ENCODE data around the gene MAMDC4.

MAMDC4 gene

GRCh38 chr9:136847826-136848392, 4.2 kb upstream of the MAMDC4 start:
- ChIA-PET POLR2A (interaction anchor here (0.6 to 2.0 kb wide), 19 partner anchors 8 to 393 kb away, joined by 3 to 17 read pairs (median 3); partner anchors contain the start of genes EDF1, PAXX, TRAF2 and TUBB4B), CTCF (interaction anchor here (0.6 to 2.3 kb wide), 6 partner anchors 43 to 202 kb away, joined by 3 to 11 read pairs (median 4); partner anchors contain the start of gene LCN8)
- no peak for TF ChIP-seq ZNF623 (tag by site-specific recombination; IDR thresholded peaks at IDR 0.05)
- no peak for TF ChIP-seq HOXD13 (CRISPR knock-in tag; IDR thresholded peaks at IDR 0.05; ENCODE audit: borderline replicate concordance)
- peak; percentile 40; the same call in 1 of the 2 replicates for TF ChIP-seq SP3 (tag by site-specific recombination; IDR thresholded peaks at IDR 0.05)
- TF ChIP-seq, protein P1, sequence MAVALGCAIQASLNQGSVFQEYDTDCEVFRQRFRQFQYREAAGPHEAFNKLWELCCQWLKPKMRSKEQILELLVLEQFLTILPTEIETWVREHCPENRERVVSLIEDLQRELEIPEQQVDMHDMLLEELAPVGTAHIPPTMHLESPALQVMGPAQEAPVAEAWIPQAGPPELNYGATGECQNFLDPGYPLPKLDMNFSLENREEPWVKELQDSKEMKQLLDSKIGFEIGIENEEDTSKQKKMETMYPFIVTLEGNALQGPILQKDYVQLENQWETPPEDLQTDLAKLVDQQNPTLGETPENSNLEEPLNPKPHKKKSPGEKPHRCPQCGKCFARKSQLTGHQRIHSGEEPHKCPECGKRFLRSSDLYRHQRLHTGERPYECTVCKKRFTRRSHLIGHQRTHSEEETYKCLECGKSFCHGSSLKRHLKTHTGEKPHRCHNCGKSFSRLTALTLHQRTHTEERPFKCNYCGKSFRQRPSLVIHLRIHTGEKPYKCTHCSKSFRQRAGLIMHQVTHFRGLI (tag by site-specific recombination; IDR thresholded peaks at IDR 0.05): 0 out of 2 replicates have a peak, but pooled peaks have one; percentile 40
- peak; percentile 96 for TF ChIP-seq ZNF600 (tag by site-specific recombination; IDR thresholded peaks at IDR 0.05)
- 0 out of 2 replicates have a peak, but pooled peaks have one; percentile 7 for TF ChIP-seq ZNF777 (tag by site-specific recombination; IDR thresholded peaks at IDR 0.05; ENCODE audit: borderline replicate concordance)
- peak; percentile 10; the same call in 1 of the 2 replicates for TF ChIP-seq KLF1 (tag by site-specific recombination; IDR thresholded peaks at IDR 0.05)
- no peak for TF ChIP-seq ZNF624 (tag by site-specific recombination; IDR thresholded peaks at IDR 0.05)
- TF ChIP-seq HOXC10 (CRISPR knock-in tag; IDR thresholded peaks at IDR 0.05): no peak
- TF ChIP-seq ZBTB17 (tag by site-specific recombination; IDR thresholded peaks at IDR 0.05): peak; percentile 70
- no peak for TF ChIP-seq ZNF391 (tag by site-specific recombination; IDR thresholded peaks at IDR 0.05; ENCODE audit: borderline replicate concordance, low read depth)
- TF ChIP-seq ZSCAN23 (tag by site-specific recombination; IDR thresholded peaks at IDR 0.05): no peak
- TF ChIP-seq KLF8 (tag by site-specific recombination; IDR thresholded peaks at IDR 0.05): peak; percentile 55; the same call in 1 of the 2 replicates
- TF ChIP-seq ZNF335 (tag by site-specific recombination; conservative IDR thresholded peaks at IDR 0.05): peak; percentile 77; the same call in 1 of the 2 replicates
- TF ChIP-seq SCRT1 (tag by site-specific recombination; IDR thresholded peaks at IDR 0.05; ENCODE audit: borderline replicate concordance): no peak
- TF ChIP-seq ZNF394 (tag by site-specific recombination; IDR thresholded peaks at IDR 0.05; ENCODE audit: borderline replicate concordance): peak; percentile 41; the same call in 1 of the 2 replicates
- TF ChIP-seq ZNF214 (tag by site-specific recombination; IDR thresholded peaks at IDR 0.05; ENCODE audit: borderline replicate concordance): no peak
- peak; percentile 17; the same call in 1 of the 2 replicates for TF ChIP-seq CTCF (tag by site-specific recombination; IDR thresholded peaks at IDR 0.05)
- TF ChIP-seq MZF1 (tag by site-specific recombination; IDR thresholded peaks at IDR 0.05; ENCODE audit: borderline replicate concordance): peak; percentile 85; the same call in 1 of the 2 replicates
- TF ChIP-seq HIC1 (tag by site-specific recombination; IDR thresholded peaks at IDR 0.05): 0 out of 2 replicates have a peak, but pooled peaks have one; percentile 18
- peak; percentile 88 for TF ChIP-seq ZBTB7A (tag by site-specific recombination; IDR thresholded peaks at IDR 0.05; ENCODE audit: low read depth)
- TF ChIP-seq, protein P2, sequence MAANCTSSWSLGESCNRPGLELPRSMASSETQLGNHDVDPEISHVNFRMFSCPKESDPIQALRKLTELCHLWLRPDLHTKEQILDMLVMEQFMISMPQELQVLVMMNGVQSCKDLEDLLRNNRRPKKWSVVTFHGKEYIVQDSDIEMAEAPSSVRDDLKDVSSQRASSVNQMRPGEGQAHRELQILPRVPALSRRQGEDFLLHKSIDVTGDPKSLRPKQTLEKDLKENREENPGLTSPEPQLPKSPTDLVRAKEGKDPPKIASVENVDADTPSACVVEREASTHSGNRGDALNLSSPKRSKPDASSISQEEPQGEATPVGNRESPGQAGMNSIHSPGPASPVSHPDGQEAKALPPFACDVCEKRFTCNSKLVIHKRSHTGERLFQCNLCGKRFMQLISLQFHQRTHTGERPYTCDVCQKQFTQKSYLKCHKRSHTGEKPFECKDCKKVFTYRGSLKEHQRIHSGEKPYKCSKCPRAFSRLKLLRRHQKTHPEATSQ (tag by site-specific recombination; IDR thresholded peaks at IDR 0.05): peak; percentile 69; the same call in 1 of the 2 replicates
- TF ChIP-seq ZNF366 (tag by site-specific recombination; conservative IDR thresholded peaks at IDR 0.05): 0 out of 2 replicates have a peak, but pooled peaks have one; percentile 4
- TF ChIP-seq ZNF701 (tag by site-specific recombination; IDR thresholded peaks at IDR 0.05): 0 out of 2 replicates have a peak, but pooled peaks have one; percentile 13
- TF ChIP-seq, protein P3, sequence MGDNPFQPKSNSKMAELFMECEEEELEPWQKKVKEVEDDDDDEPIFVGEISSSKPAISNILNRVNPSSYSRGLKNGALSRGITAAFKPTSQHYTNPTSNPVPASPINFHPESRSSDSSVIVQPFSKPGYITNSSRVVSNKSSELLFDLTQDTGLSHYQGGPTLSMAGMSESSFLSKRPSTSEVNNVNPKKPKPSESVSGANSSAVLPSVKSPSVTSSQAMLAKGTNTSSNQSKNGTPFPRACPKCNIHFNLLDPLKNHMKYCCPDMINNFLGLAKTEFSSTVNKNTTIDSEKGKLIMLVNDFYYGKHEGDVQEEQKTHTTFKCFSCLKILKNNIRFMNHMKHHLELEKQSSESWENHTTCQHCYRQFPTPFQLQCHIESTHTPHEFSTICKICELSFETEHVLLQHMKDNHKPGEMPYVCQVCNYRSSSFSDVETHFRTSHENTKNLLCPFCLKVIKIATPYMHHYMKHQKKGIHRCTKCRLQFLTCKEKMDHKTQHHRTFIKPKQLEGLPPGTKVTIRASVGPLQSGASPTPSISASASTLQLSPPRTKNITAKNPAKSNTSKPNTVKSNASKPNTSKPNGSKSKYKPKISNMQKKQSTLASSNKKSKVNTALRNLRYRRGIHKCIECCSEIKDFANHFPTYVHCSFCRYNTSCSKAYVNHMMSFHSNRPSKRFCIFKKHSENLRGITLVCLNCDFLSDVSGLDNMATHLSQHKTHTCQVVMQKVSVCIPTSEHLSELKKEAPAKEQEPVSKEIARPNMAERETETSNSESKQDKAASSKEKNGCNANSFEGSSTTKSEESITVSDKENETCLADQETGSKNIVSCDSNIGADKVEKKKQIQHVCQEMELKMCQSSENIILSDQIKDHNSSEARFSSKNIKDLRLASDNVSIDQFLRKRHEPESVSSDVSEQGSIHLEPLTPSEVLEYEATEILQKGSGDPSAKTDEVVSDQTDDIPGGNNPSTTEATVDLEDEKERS (tag by site-specific recombination; IDR thresholded peaks at IDR 0.05): no peak
- TF ChIP-seq ZFP69B (tag by site-specific recombination; IDR thresholded peaks at IDR 0.05): 0 out of 2 replicates have a peak, but pooled peaks have one; percentile 16
- peak; percentile 91 for TF ChIP-seq GLIS2 (tag by site-specific recombination; IDR thresholded peaks at IDR 0.05)

More at GRCh38 chr9:136847826-136848392, 4.2 kb upstream of the MAMDC4 start:
- peaks cover 0 to 27% of the 10 kb centered on the region in 2 experiments; a peak in 1 of 3 replicates for H3K36me3 ChIP-seq (ENCODE audit: control insufficient read depth in 2 of 2, insufficient read depth in 1 of 2, low read length in 2 of 2)
- no peaks in the 10 kb centered on the region for H3K9me3 ChIP-seq (ENCODE audit: control insufficient read depth, insufficient read depth, low read depth, low read length)
- H3K27ac ChIP-seq (ENCODE audit: extremely low read depth, low read depth, low read length): peak overlapping the region; percentile 94
- H3K4me1 ChIP-seq (ENCODE audit: control insufficient read depth, insufficient read depth, low read length): 0 out of 2 replicates have a peak, but pooled peaks cover 4% of the 10 kb centered on the region
- peak overlapping the region; percentile 57 for H3K4me3 ChIP-seq (ENCODE audit: low read depth, low read length)
